GM19455 (cell line): ENCODE data around the gene XAB2.

Experiments used
- ATAC-seq: cut with Tn5 transposase; IDR thresholded peaks from one replicate; pipeline ENCODE4 v1.9.1; 2021; ENCODE audit not compliant: unreplicated experiment

Gene XAB2

DNA sequence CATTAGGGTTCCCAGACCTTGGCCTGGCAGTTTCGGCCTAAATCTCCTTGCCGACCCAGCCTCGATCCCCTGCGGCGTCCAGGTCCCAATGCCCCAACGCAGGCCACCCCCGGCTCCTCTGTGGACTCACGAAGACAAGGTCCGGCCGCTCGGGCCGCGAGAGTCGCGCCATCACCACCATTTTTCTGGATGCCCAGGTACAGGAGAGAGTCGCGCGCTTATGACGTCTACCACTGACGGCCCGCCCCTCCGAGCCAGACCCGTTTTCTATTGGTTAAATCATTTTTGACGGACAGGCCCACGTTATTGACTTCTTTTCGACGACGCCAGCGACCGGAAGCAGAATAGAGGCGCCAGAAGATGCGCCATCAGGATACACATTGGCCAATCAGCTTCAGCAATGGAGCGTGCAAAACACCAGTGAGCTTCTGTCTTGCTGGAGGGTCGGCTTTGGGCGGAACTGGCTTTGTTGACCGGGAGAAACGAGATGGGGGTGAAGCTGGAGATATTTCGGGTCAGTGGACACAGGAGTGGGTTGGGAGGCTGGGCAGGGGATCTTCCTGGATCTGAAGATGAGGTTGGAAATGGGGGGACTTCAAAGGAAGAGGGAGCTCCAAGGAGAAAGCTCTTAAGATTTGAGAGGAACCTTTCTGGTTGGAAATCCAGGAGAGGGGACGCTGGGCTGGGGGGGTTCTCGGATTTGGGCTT, at the start of gene XAB2, which contains the start of gene PET100:
Gene XAB2 (minus strand): TSS at position 199 of the 708 bp plus-strand sequence. CDS start 18 bp downstream, at position 181.
Gene PET100 (plus strand): TSS at position 447 of the 708 bp plus-strand sequence. CDS start 41 bp downstream, at position 488.
- peak; percentile 92 for ATAC-seq

DNA sequence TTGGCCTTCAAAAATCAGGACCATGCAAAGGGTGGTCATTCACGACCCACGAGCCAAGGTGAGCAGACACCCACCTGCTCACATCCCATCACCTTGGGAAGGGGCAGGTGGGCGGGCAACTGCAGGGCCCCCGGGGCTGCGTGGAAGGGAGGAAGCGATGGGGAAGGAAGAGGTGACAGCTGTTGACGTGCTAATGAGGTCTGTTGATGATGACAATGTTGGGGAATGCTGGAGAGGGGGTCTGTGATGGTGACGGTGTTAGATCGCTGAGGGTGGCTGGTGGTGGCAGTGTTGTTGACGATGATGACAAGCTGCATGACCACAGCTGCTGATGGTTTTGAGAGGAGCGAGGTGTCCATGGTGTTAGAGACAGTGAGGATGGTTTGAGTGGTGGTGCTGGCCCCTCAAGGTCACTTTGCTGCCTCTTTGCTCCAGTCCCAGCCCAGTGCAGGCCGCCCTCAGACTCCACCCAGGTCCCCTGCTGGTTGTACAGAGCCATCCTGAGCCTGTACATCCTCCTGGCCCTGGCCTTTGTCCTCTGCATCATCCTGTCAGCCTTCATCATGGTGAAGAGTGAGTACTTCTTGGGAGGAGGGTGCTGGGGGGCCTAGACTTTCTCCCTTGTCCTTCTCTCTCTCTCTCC, 48.4 kb upstream of the XAB2 start:
- no peak for ATAC-seq

DNA sequence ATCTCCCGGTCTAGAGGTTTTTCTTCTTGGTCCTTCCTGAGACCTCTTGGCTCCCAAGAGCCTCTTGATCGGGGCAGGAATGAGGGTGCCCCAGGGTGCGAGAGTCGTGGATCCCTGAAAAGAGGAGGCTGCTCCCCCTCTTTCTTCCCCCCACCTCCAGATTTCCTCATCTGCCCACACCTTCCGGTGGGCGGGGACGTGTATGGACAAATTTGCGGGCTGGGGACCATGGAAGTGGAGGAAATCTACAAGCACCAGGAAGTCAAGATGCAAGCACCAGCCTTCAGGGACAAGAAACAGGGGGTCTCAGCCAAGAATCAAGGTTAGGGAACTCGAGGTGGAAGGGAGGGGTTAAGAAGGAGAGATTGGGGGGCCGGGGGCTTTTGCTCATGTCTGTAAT, 47.5 kb upstream of the XAB2 start, which contains the start of gene MCEMP1:
Gene MCEMP1 (plus strand): TSS at position 237 of the 400 bp plus-strand sequence. CDS start 31 bp downstream, at position 268.
- ATAC-seq = no peak

DNA sequence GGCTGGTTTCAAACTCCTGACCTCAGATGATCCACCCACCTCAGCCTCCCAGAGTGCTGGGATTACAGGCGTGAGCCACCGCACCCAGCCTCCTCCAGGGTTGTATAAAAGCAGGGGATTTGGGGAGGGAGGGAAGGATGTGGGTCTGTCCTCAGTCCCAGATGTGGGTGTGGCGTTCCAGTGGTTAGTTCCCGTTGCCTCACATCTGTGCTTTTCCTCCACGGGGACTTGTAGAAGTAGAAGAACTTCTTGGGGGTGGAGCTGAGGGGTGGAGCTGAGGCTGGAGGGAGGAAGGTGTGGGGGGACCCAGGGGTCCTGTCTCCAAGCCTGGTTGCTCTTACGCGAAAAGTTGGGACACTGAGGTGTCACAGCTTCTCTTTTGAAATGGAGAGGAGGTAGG, 47.0 kb upstream of the XAB2 start:
- ATAC-seq = no peak

DNA sequence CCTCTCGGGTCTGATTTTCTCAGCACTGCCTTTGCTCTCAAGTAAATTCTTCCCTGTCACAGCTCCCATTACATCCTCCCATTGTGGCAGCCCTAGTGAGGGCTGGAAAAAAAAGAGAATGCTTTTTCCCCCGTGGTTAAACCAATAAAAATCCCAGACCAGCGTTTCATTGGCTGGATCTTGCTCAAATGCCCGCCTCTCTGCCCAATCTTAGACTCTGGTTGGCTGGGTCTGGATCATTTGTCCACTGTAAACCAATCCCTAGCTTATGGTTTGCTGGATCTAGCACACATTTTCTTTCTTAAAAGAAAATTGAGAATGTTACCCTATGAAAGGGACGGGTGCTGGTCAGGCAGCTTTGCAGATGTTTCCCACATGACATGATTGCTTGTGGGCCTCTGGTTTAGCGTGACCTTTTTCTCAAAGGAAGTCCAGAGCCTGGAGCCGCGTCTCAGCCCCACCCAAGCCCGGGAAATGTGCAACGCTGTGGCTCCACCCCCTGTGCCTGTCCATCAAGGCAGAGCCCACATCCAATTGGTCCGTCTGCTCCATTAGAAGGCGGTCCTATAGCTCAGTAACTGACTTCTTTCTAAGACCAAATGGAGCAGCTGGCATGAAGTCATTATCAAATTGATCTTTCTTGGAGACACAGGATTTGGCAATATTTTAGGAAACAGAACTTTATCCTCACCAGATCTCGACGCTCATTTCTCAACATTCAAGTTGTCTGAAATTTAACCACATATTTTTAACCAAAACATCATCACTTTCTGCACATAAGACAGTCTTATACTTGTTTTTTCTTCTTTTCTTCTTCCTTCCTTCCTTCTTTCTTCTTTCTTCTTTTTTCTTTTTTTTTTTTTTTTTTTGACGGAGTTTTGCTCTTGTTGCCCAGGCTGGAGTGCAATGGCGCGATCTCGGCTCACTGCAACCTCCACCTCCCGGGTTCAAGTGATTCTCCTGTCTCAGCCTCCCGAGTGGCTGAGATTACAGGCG, 45.0 kb upstream of the XAB2 start:
- ATAC-seq = no peak

DNA sequence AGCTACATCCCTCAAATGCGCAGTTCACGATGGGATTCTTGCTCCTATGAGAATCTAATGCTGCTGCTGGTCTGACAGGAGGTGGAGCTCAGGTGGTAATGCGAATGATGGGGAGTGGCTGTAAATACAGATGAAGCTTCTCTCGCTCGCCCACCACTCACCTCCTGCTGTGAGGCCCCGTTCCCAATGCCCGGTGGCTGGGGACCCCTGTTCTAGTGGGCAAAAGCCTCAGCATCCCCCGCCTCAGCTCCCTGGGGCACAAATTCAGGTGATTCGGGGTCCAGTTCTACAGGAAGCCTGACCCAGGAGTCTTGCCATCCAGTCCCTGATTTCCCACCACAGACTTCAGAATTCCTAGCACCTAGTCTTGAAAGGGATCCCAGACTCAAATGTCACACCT, 43.2 kb upstream of the XAB2 start:
- no peak for ATAC-seq

DNA sequence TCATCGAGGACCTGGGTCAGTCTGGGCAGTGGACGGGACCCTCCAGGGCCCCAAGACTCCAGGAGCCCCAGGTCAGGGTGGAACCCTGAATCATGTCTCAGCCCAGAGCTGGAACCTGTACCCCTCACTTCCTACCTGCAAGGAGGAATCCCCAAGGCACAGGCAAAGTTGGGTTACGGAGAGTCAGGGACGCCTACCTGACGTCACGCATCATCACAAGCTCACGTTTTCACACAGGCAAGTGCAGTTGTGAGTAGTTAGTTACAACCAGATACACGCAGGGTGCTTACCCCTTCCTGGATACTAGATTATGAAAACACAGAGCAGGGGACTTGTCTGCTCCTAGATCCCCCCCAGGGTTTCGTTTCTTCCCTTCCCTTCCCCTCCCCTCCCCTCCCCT, 41.4 kb upstream of the XAB2 start:
- ATAC-seq = no peak

DNA sequence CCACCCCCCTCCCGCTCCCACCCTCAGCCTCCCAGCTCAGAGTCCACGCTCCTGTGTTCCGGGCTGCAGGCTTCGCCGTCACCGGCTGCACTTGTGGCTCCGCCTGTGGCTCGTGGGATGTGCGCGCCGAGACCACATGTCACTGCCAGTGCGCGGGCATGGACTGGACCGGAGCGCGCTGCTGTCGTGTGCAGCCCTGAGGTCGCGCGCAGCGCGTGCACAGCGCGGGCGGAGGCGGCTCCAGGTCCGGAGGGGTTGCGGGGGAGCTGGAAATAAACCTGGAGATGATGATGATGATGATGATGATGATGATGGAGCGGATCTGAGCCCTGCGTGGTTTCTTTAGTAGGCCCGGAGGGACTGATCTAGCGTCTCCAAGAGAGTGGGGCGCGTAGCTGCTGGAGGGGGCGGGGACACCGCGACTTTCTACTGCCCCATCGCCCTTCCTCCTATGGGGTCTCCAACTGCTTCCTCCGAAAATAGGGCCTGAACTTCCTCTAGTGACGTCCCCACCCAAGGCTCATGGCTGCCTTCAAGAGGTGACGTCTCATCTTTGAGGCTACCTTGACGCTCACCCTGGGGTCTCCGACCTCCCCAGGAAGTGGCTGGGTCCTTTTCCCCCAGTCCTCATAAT, 40.9 kb upstream of the XAB2 start:
- ATAC-seq = no peak

DNA sequence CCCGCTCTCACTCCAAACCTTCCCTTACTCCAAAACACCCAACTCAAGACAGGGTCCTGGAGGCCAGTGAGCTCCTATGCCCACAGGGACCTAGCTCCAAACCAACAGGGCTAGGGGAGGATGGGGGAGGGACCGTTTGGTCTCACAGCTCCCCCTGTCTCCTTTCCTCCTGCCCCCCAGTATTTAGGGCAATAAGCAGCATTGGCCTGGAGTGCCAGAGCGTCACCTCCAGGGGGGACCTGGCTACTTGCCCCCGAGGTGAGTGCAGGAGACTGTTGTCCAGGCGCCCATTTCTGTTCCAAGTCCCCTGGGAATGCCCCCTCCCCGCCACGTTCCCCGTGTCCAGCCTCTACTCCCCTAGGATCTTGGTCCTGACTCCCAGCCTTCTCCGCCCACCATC, 40.3 kb upstream of the XAB2 start:
- ATAC-seq = no peak

DNA sequence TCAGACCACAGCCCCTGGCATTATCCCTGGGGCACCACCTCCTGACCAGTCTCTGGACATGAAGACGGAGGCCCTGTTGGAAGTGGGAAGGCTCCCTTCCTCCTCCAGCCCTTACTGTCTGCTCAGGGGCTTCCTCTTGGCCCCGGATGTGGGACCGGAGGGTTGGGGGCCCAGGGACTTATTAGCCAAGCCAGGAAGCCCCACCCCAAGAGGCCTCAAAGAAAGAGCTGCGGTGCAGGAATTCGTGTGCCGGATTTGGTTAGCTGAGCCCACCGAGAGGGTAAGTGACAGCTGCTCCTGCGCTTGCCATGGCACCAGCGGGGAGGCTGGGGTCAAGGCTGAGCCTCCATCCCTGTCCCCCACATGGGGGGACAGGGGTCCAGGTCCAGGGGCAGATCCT, 39.5 kb upstream of the XAB2 start, which contains the start of gene RETN:
Gene RETN (plus strand): TSS at position 208 of the 400 bp plus-strand sequence. CDS start 278 bp downstream, outside the sequence.
- ATAC-seq = no peak

DNA sequence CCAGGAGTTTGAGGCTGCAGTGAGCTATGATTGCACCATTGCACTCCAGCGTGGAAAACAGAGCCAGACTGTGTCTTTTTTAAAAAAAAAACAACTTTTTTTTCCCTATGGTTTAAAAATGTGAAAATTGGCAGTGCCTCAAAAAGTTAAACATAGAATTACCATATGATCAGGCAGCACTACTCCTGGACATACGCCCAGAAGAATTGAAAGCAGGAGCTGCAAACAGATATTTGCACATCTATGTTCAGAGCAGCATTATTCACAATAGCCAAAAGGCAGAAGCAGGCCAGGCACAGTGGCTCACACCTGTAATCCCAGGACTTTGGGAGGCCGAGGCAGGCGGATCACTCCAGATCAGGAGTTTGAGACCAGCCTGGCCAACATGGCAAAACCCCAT, 35.7 kb upstream of the XAB2 start:
- no peak for ATAC-seq

DNA sequence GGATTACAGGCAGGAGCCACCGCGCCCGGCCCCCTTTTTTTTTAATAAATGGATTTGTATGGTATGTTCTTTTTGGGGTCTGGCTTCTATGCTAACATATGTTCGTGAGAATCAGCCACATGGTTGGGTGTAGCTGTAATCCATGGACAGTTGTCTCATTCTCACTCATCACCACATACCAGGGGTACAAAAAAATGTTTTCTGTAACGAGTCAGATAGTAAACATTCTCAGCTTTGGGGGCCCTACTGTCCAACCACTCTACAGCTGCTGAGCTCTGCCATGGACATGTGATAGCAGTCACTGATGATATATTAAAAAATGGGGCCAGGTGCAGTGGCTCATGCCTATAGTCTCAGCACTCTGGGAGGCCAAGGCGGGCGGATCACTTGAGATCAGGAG, 34.4 kb upstream of the XAB2 start:
- no peak for ATAC-seq

DNA sequence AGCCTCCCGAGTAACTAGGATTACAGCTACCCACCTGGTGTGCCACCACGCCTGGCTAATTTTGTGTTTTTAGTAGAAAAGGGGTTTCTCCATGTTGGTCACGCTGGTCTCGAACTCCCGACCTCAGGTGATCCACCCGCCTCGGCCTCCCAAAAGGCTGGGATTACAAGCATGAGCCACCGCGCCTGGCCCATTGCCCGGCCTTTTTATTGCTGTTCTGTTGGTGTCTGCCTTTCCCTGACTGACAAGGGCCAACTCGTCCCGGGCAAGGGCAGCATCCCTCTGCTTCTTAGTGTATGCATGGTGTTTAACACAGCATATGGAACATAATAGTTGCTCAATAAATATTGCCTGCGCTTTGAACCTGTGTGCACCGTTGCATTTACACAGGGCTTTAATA, 33.3 kb upstream of the XAB2 start:
- ATAC-seq = no peak

DNA sequence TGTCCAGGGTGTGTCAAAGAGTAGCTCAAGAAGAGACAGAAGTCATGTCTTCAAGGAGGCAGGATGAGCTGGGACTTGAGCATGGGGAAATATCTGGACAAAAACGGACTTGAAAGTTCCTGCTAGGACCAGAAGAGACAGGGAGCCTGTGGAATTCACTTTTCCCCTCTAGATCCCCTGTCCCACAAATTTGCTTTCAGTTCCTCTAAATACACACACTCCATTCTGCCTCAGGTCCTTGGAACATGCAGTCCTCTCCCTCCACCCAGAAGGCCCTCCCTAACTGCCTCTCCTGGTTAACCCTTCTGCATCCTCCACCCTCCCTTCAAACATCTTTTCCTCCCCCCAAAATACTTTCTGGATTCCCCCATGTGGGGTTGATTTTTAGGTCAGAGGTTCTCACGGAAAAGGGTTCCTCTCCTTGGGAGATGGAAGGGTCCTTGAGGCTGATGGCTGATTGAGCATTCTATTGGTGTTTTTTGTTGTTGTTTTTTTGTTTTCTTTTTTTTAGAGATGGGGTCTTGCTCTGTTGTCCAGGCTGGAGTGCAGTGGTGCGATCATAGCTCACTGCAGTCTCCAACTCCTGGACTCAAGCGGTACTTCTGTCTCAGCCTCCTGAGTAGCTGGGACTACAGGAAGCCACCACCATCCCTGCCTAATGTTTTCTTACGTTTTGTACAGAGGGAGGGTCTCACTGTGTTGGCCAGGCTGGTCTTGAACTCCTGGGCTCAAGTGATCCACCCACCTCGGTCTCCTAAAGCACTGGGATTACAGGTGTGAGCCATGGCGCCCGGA, 32.6 kb upstream of the XAB2 start:
- ATAC-seq = no peak

DNA sequence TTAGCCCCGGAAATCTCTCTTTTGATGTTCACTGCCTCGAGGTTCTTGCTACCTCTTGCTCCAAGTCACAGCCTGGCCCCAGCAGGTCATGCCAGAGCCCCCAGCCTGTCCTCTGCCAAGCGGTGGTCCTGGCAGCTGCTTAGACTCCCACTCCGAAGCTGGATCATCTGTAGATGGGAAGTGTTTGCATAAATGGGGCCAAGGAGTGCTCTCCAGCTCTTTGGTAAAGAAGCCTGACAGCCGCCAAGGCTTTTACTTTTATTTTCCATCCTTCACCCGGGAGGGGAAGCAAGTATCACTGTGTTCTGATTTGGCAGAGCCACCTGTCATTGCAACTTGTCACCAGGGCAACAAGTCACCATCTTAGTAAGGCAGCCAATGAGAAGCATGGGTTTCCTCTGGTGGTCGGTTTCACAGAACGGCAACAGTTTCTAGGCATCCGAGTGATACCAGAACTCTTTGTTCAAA, 28.9 kb upstream of the XAB2 start:
- peak; percentile 73 for ATAC-seq

DNA sequence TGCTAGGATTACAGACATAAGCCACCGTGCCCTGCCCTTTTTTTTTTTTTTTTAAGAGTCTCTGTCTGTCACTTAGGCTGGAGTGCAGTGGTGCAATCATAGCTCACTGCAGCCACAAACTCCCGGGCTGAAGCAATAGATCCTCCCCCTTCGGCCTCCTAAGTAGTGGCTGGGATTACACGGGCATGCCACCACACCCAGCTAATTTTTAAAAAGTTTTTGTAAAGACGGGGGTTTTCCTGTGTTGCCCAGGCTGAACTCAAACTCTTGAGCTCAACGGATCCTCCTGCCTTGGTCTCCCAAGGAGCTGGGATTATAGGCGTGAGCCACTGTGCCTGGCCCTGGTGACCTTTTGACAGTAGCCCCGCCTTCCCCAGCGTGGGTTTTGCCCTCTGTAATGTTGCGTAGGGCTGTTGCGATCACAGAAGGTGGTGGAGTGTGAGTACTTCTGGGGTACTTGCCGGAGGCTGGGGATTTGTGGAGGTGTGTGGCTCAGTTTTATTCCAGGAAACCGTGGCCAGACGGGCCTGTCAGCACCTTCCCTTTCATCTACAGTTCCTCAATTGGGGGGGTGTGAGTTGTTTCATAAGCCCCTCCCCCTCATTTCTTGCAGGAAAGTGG, 27.9 kb upstream of the XAB2 start:
- ATAC-seq = no peak

DNA sequence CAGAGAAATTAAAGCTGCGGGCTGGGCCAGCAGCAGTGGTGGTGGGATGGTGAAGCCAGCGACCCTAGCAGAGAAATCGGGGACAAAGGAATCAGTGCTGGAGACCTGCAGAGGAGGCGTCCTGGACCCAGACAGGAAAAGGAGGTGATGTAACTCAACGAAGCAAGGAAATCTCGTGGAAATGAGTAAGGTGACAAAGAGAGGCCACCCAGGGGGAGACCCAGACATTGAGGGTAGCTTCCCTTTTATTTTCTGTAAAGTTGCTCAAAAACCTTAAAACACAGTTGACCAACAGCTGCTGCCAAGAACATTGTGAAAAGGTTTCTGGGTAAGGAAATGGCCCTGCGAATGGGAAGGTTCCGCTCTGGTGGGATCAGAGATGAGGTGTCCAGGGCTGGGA, 26.2 kb upstream of the XAB2 start:
- no peak for ATAC-seq

DNA sequence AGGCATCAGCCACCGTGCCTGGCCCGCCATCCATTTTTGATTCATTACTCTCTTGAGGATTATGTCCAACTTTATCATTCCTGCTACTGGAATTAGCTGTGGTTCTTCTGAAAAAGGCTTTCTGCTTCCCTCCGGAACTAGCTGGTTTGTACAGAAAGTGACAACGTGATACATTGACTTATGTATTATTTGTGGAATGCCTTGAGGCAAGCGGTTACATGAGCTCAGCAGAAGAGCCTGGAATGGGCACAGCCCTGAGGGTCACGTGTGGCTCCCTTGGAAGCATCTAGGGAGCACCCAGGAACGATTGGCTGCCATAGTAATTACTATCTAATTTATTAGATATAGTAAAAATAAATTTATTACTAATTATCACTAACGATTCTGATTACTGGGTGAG, 25.1 kb upstream of the XAB2 start:
- ATAC-seq = no peak

DNA sequence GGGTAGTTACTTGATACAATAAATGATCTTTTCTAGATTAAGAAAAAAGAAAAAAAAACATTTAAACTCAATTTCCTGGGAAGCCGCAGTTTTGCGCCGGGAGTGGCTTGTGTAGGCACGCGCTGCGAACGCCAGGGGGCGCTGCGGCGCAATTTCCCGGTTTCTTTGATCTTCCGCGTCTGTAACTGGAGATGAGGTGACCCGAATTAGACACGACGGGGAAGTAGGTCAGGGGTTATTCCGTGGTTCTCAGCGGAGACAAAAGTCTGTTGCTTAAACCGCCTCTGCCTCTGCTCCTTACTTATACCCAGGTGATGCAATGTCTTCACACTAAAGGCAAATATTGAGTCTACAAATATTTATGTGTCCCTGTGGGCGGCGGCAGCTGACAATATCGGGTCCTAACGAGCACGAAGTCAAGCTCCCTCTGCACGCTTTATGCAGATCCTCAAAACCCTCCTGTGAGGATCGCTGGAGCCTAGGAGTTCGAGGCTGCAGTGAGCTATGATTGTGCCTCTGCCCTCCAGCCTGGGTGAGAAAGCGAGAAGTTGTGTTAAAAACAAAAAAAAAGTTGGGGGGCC, 22.8 kb upstream of the XAB2 start:
- no peak for ATAC-seq
